HG03460 (cell line): ENCODE measurements around the gene SUPT4H1.
"Not testable (repeated sequence)": the region's sequence is repeated elsewhere in the genome, so short reads cannot be mapped to it uniquely, and the experiment has no call there.

Experiments
- ATAC-seq: cut with Tn5 transposase; IDR thresholded peaks from one replicate; pipeline ENCODE4 v1.9.1; 2021; ENCODE audit not compliant: unreplicated experiment

Gene SUPT4H1

GRCh38 chr17:58351831-58352595 is at the start of gene SUPT4H1:
TSS of gene SUPT4H1 (minus strand) at chr17:58352201. CDS start at chr17:58352135, 66 bp downstream.
- peak; percentile 86 for ATAC-seq

- ATAC-seq = no peak
Measured at GRCh38 chr17:58401287-58401686, 49.3 kb upstream of the SUPT4H1 start.

GRCh38 chr17:58400826-58401225 is 48.8 kb upstream of the SUPT4H1 start:
- no peak for ATAC-seq

GRCh38 chr17:58399974-58400373 is 48.0 kb upstream of the SUPT4H1 start:
- ATAC-seq = no peak

- ATAC-seq = no peak
Measured at GRCh38 chr17:58398574-58399266, 46.7 kb upstream of the SUPT4H1 start.

GRCh38 chr17:58397421-58397820 is 45.4 kb upstream of the SUPT4H1 start:
- ATAC-seq = not testable (repeated sequence)

- ATAC-seq = no peak
Measured at GRCh38 chr17:58396173-58396572, 44.2 kb upstream of the SUPT4H1 start.

- ATAC-seq = no peak
Measured at GRCh38 chr17:58394534-58395223, 42.7 kb upstream of the SUPT4H1 start.

- no peak for ATAC-seq
Measured at GRCh38 chr17:58391302-58391984, 39.4 kb upstream of the SUPT4H1 start.

- no peak for ATAC-seq
Measured at GRCh38 chr17:58390884-58391283, 38.9 kb upstream of the SUPT4H1 start.

GRCh38 chr17:58388302-58389190 is 36.5 kb upstream of the SUPT4H1 start:
- ATAC-seq = no peak

- ATAC-seq = no peak
Measured at GRCh38 chr17:58387834-58388233, 35.8 kb upstream of the SUPT4H1 start.

- ATAC-seq = no peak
Measured at GRCh38 chr17:58386708-58387107, 34.7 kb upstream of the SUPT4H1 start.

GRCh38 chr17:58385359-58385899 is 33.4 kb upstream of the SUPT4H1 start:
- no peak for ATAC-seq

- no peak for ATAC-seq
Measured at GRCh38 chr17:58384897-58385296, 32.9 kb upstream of the SUPT4H1 start.

GRCh38 chr17:58383892-58384462 is 32.0 kb upstream of the SUPT4H1 start:
- ATAC-seq = no peak

- no peak for ATAC-seq
Measured at GRCh38 chr17:58382872-58383242, 30.9 kb upstream of the SUPT4H1 start.

- ATAC-seq = peak; percentile 70
Measured at GRCh38 chr17:58382108-58382871, 30.3 kb upstream of the SUPT4H1 start.
